Endothelial cell of umbilical vein (primary cell): ENCODE measurements around the gene PLXDC2. TPM values are rescaled to one million over a fixed set of nuclear protein-coding genes. Genes with fewer than 3 reads are reported as not detected.

ENCODE experiments used
- BruUV-seq: library from RNA; stranded (reverse); fragments of 400-500 nt; replicated peaks from 2 replicates; lab custom pipeline; 2021; lab: Mats Ljungman, UMichigan
- CTCF ChIA-PET: fragments of 300-600, 350-600 bp; sonication (Branson Sonifier 250); formaldehyde crosslinking; loops from one replicate; lab custom pipeline; 2021; ENCODE audit warnings: antibody characterized with exemption, inconsistent platforms; lab: Charles Lee
- POLR2A ChIA-PET: fragments of 300-600, 350-600 bp; sonication (Branson Sonifier 250); formaldehyde crosslinking; loops from one replicate; lab custom pipeline; 2021; ENCODE audit warnings: antibody characterized with exemption, inconsistent platforms; lab: Charles Lee
- DNase-seq: peaks from one replicate; pipeline ENCODE4 v3.0.0-alpha.2; 2011; ENCODE audit warnings: low read depth, low spot score
- FAIRE-seq: peaks from 2 replicates; lab custom pipeline; 2011; peaks lifted over from hg19 to GRCh38; lab: Jason Lieb, UNC
- H2AFZ ChIP-seq: 2 replicates; pipeline ENCODE4 v1.6.0; 2012; ENCODE audit warnings: low read depth, low read length, control low read depth, inconsistent platforms
- H3K27ac ChIP-seq: 2 replicates; pipeline ENCODE4 v1.5.1; 2011; ENCODE audit warnings: low read depth, mild to moderate bottlenecking, control low read depth, low read length, moderate library complexity; ENCODE audit not compliant: insufficient read depth
- H3K27me3 ChIP-seq, 2 experiments: 2 replicates each; pipeline versions ENCODE4 v1.6.0 to v1.6.1; 2011; ENCODE audit warnings: low read length in 2 of 2, mixed read lengths in 1 of 2; ENCODE audit not compliant: control insufficient read depth in 2 of 2, insufficient read depth in 2 of 2
- H3K36me3 ChIP-seq, 2 experiments: 2 replicates in 1 of 2; 3 replicates in 1 of 2; pipeline ENCODE4 v1.5.1; 2011; ENCODE audit warnings: low read length in 2 of 2, mild to moderate bottlenecking in 1 of 2, moderate library complexity in 1 of 2; ENCODE audit not compliant: control insufficient read depth in 2 of 2, insufficient read depth in 2 of 2; ENCODE audit errors: extremely low read depth in 1 of 2
- H3K4me1 ChIP-seq: 3 replicates; pipeline ENCODE4 v1.5.1; 2011; ENCODE audit warnings: mild to moderate bottlenecking, low read length; ENCODE audit not compliant: control insufficient read depth, insufficient read depth; ENCODE audit errors: extremely low read depth
- H3K4me2 ChIP-seq: 2 replicates; pipeline ENCODE4 v1.6.1; 2011; ENCODE audit warnings: low read length, control low read depth, mixed read lengths; ENCODE audit not compliant: insufficient read depth
- H3K4me3 ChIP-seq, 3 experiments: fragments of 200-600 bp in 1 of 3; sonication (generic), shearing (Covaris generic) in 1 of 3; replicated peaks in 1 of 3; 2 replicates each; pipeline ENCODE4 v1.5.1; 2011 to 2016; ENCODE audit warnings: control low read depth in 3 of 3, low read length in 3 of 3, mild to moderate bottlenecking in 2 of 3, inconsistent platforms in 1 of 3, low read depth in 1 of 3, moderate library complexity in 1 of 3; ENCODE audit not compliant: insufficient read depth in 1 of 3
- H3K79me2 ChIP-seq: 2 replicates; pipeline ENCODE4 v1.6.0; 2012; ENCODE audit warnings: low read length, inconsistent platforms; ENCODE audit not compliant: control insufficient read depth, insufficient read depth
- H3K9ac ChIP-seq: replicated peaks from 2 replicates; pipeline ENCODE3; 2011; ENCODE audit warnings: low read length, control low read depth; ENCODE audit not compliant: insufficient read depth; ENCODE audit errors: extremely low read depth
- H3K9me1 ChIP-seq: replicated peaks from 3 replicates; pipeline ENCODE4 v1.6.0; 2011; ENCODE audit warnings: mild to moderate bottlenecking, low read length; ENCODE audit not compliant: control insufficient read depth, insufficient read depth; ENCODE audit errors: extremely low read depth
- H3K9me3 ChIP-seq: replicated peaks from 2 replicates; pipeline ENCODE4 v1.5.1; 2012; ENCODE audit warnings: low read length, inconsistent platforms; ENCODE audit not compliant: control insufficient read depth, insufficient read depth
- H4K20me1 ChIP-seq: replicated peaks from 2 replicates; pipeline ENCODE3; 2011; ENCODE audit warnings: mild to moderate bottlenecking, low read length; ENCODE audit not compliant: control insufficient read depth, insufficient read depth; ENCODE audit errors: extremely low read depth
- CTCF ChIP-seq, 2 donors: IDR thresholded peaks; 1 replicate in 1 of 2; 2 replicates in 1 of 2; pipeline ENCODE4 v1.5.1; 2011; ENCODE audit warnings: low read length in 2 of 2, mild to moderate bottlenecking in 2 of 2, moderate library complexity in 2 of 2, control low read depth in 1 of 2, inconsistent platforms in 1 of 2, low read depth in 1 of 2; ENCODE audit not compliant: insufficient read depth in 1 of 2; ENCODE audit errors: extremely low read depth in 1 of 2
- EZH2 ChIP-seq: IDR thresholded peaks from 2 replicates; pipeline ENCODE4 v1.6.1; 2012; ENCODE audit warnings: borderline replicate concordance, low read depth, mild to moderate bottlenecking, moderate library complexity, low read length, inconsistent platforms; ENCODE audit not compliant: severe bottlenecking
- FOS ChIP-seq: IDR thresholded peaks from 2 replicates; pipeline ENCODE4 v1.6.1; 2011; ENCODE audit warnings: mild to moderate bottlenecking, low read length, moderate library complexity, borderline replicate concordance; ENCODE audit not compliant: insufficient read depth
- GATA2 ChIP-seq: IDR thresholded peaks from 2 replicates; pipeline ENCODE4 v1.7.0; 2011; ENCODE audit warnings: low read depth, mild to moderate bottlenecking, moderate library complexity, mixed read lengths, low read length; ENCODE audit not compliant: insufficient read length, insufficient read depth
- JUN ChIP-seq: IDR thresholded peaks from 2 replicates; pipeline ENCODE4 v1.6.1; 2011; ENCODE audit warnings: borderline replicate concordance, low read depth; ENCODE audit not compliant: insufficient read length, insufficient read depth
- MAX ChIP-seq: IDR thresholded peaks from 2 replicates; pipeline ENCODE4 v1.6.1; 2011; ENCODE audit not compliant: insufficient read depth, insufficient read length
- MYC ChIP-seq: IDR thresholded peaks from one replicate; pipeline ENCODE4 v1.6.1; 2011; ENCODE audit warnings: mild to moderate bottlenecking, low read depth, low read length
- POLR2A ChIP-seq: IDR thresholded peaks from 2 replicates; pipeline ENCODE4 v1.6.1; 2012; ENCODE audit warnings: low read depth, mild to moderate bottlenecking, control low read depth, low read length
- POLR2AphosphoS5 ChIP-seq: IDR thresholded peaks from 2 replicates; pipeline ENCODE4 v1.6.1; 2012; ENCODE audit warnings: low read depth, mild to moderate bottlenecking, control low read depth, low read length, moderate library complexity; ENCODE audit not compliant: insufficient read depth
- dilution Hi-C: fragments of 300-500 bp; cut with MboI; formaldehyde crosslinking; loops from one replicate; pipeline ENCODE4 v1.15.0; 2019; ENCODE audit warnings: low sequenced_read_pairs; ENCODE audit not compliant: extremely low pct_ligation_motif_present
- intact Hi-C: fragments of 100-400 bp; cut with micrococcal nuclease; formaldehyde crosslinking; loops from one replicate; pipeline ENCODE4 v1.10.0; 2022
- polyA plus RNA-seq, 4 experiments: library from polyadenylated mRNA; depleted of rRNA in 3 of 4; stranded (reverse) in 3 of 4; unstranded in 1 of 4; fragments of >200 nt; gene quantifications; 2 replicates each; pipeline versions ENCODE4 v1.2.1 to v1.2.3, GENCODE V29; 2011 to 2012; ENCODE audit warnings: missing spikeins in 1 of 4
- total RNA-seq: library from RNA; stranded (reverse); gene quantifications from 2 replicates; pipeline ENCODE4 v1.2.3, GENCODE V29; 2021

The PLXDC2 gene
- total and polyA plus RNA-seq, 2 donors (not counting 3 experiments of a cell fraction or from before 2014, with no cell fraction given) = 0.32 to 1.2 TPM

- no peaks in the 10 kb centered on the region for H3K4me1 ChIP-seq
- DNase-seq (no peak), FAIRE-seq (no peak)
- intact Hi-C loops = no loop called here
- H3K4me3 ChIP-seq = no peak overlapping the region
- no peaks in the 10 kb centered on the region for H3K36me3 ChIP-seq
- H4K20me1 ChIP-seq = no peaks in the 10 kb centered on the region
- H3K79me2 ChIP-seq = no peaks in the 10 kb centered on the region
- ChIA-PET POLR2A (no interaction called here), CTCF (no interaction called here)
- H3K27me3 ChIP-seq = no peaks in the 10 kb centered on the region
- no peaks in the 10 kb centered on the region for H3K9me1 ChIP-seq
- no peak overlapping the region for H3K9ac ChIP-seq
- no TSS peak for BruUV-seq
- TF ChIP-seq POLR2AphosphoS5 = no peak
- no peak for TF ChIP-seq CTCF (IDR thresholded peaks at IDR 0.05; ENCODE audit: extremely low read depth in 1 of 2, insufficient read depth in 1 of 2, low read depth in 1 of 2, low read length in 2 of 2)
- no peak for TF ChIP-seq MYC
- TF ChIP-seq FOS = no peak
- no peak for TF ChIP-seq POLR2A
- TF ChIP-seq EZH2 = no peak
- no peaks in the 10 kb centered on the region for H3K9me3 ChIP-seq
- dilution Hi-C loops = no loop called here
- no peak overlapping the region for H3K27ac ChIP-seq
- no peak overlapping the region for H2AFZ ChIP-seq
- H3K4me2 ChIP-seq = no peak overlapping the region
These were observed 79.3 kb downstream of the PLXDC2 start for GRCh38 chr10:19895500-19895899.

- FAIRE-seq (no peak), DNase-seq (no peak)
- Histone ChIP-seq H3K4me1 (no peaks in the 10 kb centered on the region), H3K4me2 (no peak overlapping the region), H3K9me3 (no peaks in the 10 kb centered on the region), H3K36me3 (no peaks in the 10 kb centered on the region), H3K9me1 (no peaks in the 10 kb centered on the region), H4K20me1 (no peaks in the 10 kb centered on the region), H3K79me2 (no peaks in the 10 kb centered on the region), H3K27ac (no peak overlapping the region), H3K9ac (no peak overlapping the region), H3K27me3 (no peaks in the 10 kb centered on the region), H2AFZ (no peak overlapping the region), H3K4me3 (no peak overlapping the region)
- TF ChIP-seq EZH2 (no peak), CTCF (IDR thresholded peaks at IDR 0.05; ENCODE audit: extremely low read depth in 1 of 2, insufficient read depth in 1 of 2, low read depth in 1 of 2, low read length in 2 of 2) (no peak), MYC (no peak), JUN (no peak), POLR2AphosphoS5 (no peak), GATA2 (no peak), FOS (no peak), MAX (no peak), POLR2A (no peak)
- ChIA-PET POLR2A (no interaction called here), CTCF (no interaction called here)
- intact Hi-C loops = no loop called here
- BruUV-seq = no TSS peak
- dilution Hi-C loops = no loop called here
These were observed 86.2 kb downstream of the PLXDC2 start for GRCh38 chr10:19902456-19902855.
